CMK (cell line): ENCODE results near the gene INTS3.
A peak's percentile ranks its signal among the peaks of the same experiment; 100 is the strongest.

Experiments used
- DNase-seq: peaks from one replicate; pipeline ENCODE4 v3.0.0-alpha.2; 2010; ENCODE audit warnings: low read depth

INTS3 gene

GRCh38 chr1:153795934-153796785 is 68.3 kb downstream of the INTS3 start:
- no peak for DNase-seq

DNA sequence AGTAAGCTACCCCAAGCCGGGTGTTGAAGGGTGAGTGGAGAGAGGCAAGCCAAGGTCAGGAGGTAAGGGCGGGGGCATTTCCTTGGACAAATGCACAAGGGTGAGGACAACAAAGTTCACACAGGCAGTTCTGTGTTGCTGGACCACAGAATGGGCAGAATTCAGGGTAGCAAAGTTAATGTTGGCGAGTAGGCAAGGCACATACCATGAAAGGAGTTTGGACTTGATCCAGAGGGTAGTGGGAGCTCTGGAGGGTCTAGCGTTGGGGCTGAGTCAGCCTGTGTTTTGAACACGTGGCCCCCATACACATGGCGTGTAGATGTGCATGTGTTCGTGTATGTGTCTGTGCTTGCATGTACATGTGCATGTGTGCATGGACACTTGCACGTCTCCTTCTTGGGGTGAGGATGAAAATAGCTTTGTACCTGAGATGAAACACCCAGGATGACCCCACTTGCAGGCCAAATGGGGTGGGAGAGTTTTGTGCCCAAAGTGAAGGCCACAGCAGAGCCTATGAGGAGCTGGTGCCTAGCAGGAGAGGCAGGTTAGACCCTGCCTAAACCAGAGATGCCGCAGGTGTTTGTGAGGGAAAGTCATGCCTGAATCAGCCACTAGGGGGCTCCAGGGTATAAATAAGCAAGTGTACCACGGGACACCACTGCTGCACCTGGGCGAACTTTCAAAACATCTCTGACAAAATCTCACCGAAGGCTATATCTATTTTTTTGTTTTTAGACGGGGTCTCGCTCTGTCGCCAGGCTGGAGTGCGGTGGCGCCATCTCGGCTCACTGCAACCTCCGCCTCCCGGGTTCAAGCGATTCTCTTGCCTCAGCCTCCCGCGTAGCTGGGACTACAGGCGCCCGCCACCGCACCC is 69.2 kb downstream of the INTS3 start:
- peak; percentile 35 for DNase-seq

- DNase-seq = no peak
Measured at GRCh38 chr1:153798468-153798780, 70.6 kb downstream of the INTS3 start.

DNA sequence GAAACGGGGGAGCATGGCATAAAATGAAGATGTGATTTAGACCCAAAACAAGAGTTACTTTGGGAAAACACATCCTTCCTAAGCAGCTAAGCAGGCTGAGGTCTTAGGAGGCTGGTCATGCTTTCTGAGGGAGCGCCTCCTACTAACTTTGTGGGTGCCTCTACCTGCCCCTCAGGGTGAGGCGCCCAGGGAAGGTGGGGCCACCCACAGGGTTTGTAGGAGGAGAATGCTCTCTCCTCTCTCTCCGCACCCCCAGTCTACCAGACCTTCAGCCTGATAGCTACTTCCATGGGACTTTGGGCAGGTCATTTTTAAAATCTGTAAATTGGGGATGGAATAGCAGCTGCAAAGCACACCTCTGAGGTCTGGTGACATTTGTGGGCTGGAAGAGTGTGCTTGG is 71.2 kb downstream of the INTS3 start:
- DNase-seq = no peak

- DNase-seq = no peak
Measured at GRCh38 chr1:153799566-153800465, 72.0 kb downstream of the INTS3 start.

DNA sequence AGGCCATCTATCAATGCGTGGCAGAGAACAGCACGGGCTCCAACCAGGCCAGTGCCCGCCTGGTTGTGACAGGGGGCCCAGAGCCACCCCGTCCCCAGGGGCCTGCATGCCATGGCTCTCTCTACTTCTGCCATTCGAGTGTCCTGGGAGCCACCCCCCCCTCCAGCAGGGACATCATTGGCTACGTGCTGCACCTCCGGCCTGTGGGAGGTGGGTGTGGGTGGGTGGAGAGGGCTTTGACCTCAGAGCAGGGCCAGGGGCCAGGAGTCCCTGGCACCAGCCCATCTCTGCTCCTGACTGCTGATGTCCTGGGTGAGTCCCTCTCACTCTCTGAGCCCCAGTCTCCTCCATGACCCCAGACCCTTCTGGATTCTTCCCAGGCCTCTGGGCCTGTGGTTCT is 72.7 kb downstream of the INTS3 start:
- DNase-seq = no peak

DNA sequence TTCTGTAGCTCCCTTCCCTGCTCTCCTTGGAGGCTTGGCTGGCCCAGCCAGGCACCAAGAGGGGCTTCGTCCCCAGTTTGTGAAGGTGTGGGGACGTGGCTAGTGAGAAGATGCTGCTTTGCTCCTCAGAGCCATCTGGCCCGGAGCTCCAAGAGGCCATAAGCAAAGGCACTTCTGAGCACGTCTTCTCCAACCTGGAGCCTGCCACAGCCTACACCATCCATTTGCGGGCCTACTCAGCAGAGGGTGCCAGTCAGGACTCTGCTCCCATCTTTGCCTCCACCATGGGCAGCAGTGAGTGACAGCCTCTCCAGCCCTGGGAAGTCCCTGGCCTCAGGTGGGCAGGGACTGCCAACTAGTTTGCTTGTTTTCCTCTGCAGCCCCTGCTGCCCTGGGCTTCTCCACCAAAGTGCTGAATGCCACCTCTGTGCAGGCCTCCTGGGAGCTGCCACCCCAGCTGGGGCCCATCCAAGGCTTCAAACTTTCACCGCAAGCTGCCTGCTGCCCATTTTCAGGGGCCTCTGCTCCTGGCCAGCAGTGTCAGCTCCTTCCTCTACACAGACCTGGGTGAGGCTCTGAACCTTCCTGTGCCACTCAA is 73.3 kb downstream of the INTS3 start:
- DNase-seq = no peak

DNA sequence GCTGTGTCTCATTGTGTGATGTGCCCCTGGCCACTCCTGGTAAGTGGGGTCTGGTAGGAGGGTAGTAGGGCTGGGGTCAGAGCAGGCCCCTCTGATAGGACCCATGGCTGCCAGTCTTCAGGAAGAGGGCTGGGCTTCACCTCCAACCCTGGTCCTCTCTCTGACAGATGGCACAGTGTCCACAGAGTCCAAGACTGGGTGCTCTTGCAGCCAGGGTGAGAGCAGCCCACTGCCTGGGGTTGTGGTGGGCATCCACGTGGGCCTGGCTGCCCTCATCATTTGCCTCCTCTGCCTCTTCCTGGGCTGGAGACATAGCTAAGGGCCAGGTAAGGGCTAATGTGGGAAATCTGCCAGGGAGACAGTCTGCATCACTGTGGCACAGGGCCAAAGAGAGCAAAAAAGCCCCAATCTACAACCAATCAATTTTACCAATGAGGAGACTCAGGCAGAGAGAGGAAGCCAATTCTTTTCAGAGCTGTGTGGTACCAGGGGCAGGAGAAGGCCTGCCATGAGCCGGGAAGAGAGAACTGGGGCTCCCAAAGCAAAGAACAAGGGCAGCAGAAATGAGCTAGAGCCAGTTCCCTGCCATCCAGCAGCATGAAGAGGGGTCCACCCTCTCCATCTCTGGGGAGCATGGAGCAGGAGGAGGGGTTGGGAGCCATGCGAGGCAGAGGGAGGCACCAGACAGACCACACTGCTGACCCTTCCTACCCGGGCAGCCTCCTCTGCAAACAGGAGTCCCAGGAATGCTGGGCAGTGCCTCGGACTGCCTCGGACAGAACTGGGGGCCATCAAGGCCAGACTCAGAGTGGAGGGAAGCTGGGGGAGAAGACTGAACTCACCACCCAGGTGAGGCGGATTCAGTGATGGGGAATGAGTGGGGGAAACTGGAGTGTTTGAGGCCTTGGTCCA is 74.2 kb downstream of the INTS3 start:
- DNase-seq = no peak

- no peak for DNase-seq
Measured at GRCh38 chr1:153803470-153804056, 75.7 kb downstream of the INTS3 start.

DNA sequence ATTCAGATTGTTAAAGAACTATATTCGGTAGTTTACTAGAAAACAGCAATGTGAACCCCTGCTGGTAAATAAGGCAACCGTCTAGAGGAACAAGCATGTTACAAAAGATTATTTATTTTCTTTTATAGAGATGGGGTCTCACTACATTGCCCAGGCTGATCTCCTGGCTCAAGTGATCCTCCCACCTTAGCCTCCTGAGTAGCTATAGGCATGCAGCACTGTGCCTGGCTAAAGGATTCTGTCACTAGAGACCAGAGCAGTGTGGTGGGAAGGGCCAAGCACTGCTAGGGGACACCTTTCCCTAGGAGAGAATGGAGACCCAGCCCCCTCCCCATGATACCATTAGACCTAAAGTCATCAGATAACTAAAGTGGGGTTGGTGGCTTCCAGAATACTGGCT is 76.3 kb downstream of the INTS3 start:
- no peak for DNase-seq

- DNase-seq = no peak
Measured at GRCh38 chr1:153805042-153805745, 77.3 kb downstream of the INTS3 start.

GRCh38 chr1:153805886-153806719 is 78.3 kb downstream of the INTS3 start:
- no peak for DNase-seq

- no peak for DNase-seq
Measured at GRCh38 chr1:153816283-153816889, 88.5 kb downstream of the INTS3 start.

DNA sequence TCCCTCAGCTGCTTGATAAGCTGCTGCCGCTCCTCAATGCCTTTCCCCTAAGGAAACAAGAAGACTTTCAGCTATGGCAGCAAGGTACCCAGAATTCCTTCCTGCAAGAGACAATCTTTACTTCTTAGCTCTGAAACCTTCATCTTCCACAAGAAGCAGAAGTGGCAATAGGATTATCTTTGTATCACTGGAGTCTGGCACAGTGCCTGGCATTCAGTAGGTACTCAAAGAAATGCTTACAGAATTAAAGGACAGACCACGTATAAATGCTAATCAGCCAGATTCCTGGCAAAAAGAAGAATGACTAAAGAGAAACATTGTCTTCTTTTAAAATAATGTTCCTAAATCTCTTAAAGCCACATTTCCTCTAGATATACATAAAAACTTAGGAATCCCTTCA is 91.0 kb downstream of the INTS3 start:
- DNase-seq = no peak
